Stromal cell of bone marrow (primary cell): ENCODE results near the gene NDUFS6.

Experiments
- DNase-seq: peaks from one replicate; pipeline ENCODE4 v3.0.0-alpha.2; 2012; ENCODE audit warnings: low read depth

The NDUFS6 gene

DNA sequence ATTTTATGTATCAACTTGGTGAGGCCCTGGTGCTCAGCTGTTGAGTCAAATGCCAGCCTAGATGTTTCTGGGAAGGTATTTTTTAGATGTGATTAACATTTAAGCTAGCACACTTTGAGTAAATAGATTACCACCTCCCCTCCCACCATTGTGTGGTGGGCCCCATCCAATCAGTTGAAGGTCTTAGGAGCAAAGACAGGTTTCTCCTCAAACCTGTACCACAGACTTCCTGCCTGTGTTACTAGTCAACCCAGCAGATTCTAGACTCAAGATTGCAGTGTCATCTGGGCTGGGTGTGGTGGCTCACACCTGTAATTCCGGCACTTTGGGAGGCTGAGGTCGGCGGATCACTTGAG lies 35.3 kb upstream of the NDUFS6 start:
- DNase-seq = no peak

DNA sequence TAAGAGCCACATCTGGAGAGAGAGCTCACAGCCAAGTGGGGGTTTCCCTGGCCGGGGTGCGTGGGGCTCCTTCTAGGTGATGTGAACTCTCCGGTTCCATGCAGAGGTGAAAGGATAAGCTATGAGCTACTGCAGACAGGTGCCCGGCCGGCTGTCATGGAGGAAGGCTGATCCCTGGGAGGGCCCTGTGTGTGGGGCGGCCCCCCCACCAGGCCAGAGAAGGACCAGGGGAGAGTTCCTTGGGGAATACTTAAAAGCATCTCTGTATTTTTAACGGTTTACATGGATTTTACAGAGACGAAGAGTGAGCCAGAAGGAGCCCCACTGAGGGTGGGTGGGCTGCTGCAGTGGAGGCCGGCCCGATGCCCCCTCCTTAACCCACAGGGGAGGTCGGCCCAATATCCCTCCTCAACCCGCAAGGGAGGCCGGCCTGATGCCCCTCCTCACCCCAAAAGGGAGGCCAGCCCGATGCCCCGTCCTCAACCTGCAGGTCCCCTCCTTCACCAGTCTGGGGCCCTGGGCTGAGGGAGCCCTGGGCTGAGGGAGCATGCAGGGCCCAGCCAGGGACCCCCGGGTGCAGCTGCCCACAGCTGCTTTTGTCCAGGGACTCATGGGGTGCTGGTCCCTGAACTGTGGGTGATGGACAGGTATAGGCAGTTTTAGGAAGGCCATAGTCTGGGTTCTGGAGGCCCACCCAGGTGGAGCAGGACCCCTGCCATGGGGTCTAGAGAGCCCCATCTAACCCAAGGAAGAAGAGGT lies 33.5 kb upstream of the NDUFS6 start:
- no peak for DNase-seq

DNA sequence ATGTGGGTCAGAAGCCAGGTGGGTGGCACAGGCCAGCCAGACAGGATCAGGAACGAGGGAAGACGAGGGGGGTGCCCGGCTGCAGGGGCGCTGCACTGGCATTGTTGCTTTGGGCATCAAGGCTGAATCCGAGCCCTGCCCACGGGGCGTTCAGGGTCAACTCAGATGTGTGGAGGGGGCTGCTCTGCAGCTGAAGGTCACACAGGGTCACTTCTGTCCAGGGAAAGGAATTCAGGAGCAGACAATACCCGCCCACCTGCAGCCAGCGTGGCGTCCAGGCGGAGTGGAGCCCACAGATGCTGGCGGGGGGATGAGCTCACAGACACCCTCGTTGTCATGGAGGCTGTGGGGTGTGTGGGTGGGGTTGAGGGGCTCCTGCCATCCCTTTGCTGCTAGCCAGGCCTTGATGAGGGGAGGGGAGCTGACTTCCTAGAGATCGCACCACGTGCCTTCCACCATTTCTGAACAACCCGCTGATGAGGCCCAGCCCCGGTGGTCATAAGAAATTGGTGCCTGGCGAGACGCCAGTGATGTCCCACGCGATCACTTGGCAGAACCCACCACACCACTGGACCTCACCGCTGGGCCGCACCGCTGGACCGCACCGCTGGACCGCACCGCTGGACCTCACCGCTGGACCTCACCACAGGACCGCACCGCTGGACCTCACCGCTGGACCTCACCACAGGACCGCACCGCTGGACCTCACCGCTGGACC lies 32.8 kb upstream of the NDUFS6 start:
- DNase-seq = no peak

DNA sequence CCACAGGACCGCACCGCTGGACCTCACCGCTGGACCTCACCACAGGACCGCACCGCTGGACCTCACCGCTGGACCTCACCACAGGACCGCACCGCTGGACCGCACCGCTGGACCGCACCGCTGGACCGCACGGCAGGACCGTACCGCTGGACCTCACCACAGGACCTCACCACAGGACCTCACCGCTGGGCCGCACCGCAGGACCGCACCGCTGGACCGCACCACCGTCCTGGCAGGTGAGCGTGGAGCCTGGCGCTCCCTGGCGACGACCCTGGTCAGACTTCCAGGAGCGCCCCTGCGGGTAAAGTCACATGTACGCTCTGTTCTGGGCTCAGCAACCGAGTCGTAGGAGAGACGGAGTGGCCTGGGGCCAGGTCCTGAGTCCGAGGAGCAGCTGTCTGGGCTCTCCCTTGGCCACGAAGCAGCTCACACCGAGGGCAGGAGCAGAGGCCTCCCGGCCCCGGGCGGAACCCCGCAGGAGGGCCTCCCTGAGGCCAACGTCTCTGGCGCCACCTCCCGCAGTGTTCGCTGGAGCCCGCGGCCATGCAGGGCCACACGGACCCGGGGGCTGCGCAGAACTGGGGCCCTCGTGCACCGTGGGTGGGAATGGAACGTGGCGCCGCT lies 32.1 kb upstream of the NDUFS6 start:
- no peak for DNase-seq

DNA sequence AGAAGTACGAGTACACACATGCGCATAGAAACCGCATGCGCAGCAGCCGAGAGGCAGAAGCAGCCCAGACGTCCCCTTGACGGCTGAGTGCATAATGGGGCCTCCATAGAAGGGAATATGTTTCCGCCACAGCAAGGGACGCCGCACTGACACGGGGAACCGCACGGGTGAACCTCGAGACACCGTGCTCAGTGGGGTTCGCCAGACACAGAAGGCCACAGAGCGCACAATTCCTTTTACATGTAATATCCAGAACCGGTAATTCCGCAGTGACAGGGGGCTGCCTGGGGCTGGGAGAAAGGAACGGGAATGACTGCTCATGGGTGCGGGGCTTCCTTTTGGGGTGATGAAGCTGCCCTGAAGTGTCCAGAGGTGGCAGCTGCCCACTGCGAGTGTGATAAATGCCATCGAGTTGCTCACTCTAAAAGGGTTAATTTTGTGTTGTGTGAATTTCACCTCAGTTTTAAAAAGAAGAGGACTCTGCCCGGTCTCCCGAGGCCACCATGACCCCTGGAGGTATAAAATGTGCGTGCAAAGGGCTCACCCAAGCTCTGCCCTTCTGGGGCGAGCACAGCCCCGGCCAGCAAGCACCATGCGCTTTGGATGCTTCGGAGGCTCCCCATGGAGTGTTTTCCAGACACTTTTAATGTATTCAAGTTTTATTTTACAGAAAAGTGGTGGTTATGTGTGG lies 31.3 kb upstream of the NDUFS6 start:
- no peak for DNase-seq

DNA sequence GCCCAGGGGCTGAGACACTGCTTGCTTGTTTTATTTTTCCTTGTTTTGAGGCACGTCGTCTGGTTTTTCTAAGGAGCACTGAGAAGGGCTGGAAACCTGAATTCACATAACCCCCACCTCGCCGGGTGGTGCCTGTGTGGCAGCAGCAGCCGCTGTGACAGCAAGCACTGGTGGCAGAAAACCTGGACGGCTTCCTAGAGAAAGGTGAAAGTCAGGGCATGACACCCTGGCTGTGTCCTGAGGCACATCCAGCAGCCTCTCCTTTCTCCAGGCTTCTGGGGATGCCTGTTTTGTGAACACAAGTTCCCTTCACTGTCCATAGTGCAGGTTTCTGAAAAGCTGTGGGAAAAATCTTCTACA lies 30.8 kb upstream of the NDUFS6 start:
- DNase-seq = no peak

DNA sequence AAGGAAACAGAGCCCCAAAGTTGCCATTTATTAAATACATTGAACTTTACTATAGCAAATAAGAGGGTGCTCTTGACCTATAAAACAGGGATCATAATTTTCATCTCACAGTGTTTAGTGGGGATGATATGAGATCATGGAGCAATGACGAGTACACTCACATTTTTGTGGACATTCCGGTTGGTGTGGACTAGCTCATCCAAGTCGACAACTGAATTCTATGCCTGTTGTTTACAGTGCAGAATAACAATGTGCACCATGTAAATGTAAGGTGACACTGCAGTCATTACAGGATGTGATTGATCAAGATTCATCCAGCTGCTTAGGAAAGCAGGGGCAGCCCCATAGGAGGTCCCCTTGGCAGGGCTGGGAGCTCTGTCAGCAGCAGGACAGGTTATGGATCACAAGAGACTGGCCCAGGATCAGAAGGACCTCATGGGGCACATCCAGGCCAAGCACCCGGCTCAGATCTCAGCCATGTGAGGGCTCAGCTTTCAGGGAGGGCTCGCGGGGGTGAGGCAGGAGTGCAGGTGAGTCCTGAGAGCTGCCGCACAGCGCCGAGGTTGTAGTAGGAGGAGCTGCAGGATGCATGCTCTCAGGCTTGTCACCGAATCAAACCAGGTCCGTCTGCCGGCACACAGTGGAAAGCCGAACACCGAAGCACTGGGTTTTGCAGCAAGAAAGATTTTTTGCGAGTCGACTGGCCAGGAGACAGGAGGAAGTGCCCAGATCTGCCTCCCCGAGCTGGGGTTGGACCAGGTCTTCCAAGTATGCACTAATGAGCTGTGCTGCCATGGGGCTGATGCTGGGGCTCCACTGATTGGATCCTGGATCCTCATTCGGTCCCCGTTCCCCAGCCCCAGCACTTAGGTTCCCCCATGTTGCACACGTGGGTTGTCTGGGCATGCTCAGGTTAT lies 29.8 kb upstream of the NDUFS6 start:
- no peak for DNase-seq

DNA sequence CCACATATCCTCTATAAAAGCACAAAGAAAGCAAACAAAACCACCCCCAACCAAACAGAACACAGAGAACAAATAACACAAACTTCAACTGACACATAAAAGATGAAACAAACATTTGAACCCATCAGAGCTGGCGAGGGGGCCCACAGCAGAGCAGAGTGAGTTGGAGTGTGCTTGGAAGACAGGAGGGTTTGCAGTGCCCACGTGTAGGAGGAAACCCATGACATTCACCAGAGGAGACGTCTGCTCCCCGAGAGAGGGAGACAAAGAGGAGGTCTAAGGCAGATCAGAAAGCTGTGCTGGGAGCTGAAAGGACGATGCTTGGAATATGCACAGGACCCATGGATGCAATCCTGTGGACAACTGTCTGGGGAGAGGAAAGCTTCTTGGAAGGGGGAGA lies 28.6 kb upstream of the NDUFS6 start:
- DNase-seq = no peak

DNA sequence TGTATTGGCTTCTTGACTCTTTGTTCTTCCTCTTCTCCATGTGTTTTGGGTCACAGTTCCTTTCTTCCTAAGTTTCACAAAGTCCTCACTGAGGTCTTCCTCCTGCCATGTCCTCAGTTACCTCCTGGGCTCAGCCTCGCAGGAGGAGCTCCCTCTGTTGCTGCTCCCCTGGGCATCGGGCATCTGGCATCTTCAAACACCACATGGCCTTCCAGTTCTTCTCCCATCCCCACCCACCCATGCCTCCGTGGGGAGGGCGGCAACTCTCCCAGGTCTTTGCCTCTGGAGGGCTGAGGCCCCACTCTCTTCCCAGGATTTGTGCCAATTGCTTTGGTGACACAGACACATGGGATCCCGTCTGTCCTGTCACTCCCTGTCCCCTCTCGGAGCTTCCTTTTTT lies 24.4 kb upstream of the NDUFS6 start:
- no peak for DNase-seq

DNA sequence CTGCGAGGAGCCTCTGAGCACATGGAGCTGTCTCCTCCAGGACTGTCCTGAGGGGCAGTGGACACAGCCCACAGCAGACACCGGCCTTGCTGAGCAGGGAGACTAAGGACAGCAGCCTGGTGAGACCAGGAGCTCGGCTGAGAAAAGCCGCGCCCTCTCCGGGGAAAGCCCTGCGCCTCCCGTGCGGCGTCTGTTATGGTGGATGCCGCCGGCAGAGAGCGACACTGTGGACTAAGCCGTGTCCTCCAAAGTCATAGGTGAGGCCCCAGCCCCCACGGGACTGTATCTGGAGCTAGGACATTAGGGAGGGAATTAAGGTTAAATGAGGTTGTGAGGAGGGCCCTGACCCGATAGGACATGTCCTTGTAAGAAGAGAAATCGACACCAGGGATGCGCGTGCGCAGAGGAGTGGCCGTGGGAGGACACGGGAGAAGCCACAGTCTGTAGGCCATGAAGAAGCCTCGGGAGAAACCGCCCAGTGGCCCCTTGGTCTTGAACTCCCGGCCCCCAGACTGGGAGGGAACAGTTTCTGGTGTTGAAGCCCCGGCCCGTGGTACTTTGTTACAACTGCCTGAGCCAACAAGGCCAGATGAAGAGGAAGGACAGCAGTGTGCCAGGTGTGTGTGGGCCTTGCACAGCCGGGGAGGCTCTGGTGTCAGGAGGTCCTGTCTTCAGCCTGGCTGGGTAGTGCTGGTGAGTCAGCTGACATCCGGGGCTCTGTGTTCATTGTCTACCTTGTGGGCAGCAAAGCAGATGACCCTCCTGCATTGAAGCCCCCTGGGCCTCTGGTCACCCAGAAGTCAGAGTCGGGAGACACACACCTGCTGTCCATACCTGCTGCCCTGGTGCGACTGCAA lies 23.7 kb upstream of the NDUFS6 start:
- DNase-seq = no peak

DNA sequence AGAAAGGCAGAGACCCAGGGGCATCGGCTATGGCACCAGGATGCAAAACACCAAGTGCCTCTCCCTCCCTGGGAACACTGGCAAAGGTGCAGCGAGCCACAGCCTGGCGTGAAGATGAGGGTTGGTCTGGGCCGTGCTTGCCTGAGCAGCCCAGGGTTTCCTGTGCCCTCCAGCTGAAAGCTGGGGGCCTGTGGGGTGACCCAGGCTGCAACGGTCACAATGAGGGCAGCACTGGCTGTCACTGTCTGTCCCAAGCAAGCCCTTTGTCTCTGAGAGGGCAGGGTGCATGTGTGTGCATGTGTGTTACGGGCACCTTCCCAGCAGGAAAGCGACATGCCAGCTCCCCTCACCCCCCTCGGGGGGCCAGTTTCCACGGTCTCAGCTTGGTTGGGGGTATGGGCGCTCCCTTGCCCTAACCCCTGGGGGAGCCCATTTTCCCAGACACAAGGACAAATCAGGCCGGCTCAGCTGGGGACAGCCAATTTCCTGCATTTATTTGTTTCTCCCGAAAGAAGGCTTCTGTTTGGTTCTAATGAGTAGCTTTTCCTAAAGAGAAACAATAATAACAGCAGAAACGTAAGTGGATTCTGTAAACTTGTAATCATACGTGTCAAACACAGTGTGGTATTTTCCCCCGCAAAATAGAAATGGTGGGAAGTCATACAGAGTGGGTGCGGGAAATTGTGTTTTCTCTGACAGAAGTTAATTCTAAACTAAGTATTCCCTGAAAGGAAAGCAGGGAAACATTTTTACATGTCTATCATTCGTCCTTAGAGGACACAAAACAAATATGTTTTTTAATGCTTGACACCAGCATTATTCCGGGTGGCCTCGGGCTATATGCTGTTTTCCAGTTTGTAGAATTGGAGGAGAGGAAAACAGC lies 22.8 kb upstream of the NDUFS6 start:
- DNase-seq = no peak

DNA sequence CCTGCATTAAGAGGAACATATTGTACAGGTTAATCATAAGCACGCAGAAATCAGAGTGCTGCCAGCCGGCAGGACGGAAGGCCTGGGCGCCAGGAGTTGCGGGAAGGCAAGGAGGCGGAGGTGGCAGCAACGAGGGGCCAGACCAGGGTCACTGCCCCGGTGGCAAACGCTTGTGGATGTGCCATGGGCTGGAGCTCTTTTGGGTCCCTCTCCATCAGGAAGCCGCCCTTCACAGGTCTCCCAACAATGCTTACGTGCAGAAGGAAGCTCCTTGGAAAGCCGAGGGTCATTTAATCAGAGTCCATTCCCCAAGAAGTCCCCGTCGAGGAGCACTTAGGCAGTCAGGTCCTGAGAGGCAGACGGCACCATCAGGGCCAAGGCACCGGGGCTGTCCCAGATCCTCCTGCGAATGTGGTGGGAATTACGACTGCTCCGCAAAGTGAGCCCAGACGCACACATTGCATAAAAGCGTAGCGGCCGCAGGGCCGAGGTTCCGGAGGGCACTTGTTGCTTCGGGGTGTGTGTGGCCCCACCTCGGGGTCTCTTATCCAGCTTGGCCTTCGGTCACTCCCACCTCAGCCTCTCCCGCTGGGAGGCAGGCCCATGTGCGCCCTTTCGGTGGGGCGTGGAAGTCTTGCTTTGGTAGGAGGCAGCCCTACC lies 22.1 kb upstream of the NDUFS6 start:
- DNase-seq = no peak

DNA sequence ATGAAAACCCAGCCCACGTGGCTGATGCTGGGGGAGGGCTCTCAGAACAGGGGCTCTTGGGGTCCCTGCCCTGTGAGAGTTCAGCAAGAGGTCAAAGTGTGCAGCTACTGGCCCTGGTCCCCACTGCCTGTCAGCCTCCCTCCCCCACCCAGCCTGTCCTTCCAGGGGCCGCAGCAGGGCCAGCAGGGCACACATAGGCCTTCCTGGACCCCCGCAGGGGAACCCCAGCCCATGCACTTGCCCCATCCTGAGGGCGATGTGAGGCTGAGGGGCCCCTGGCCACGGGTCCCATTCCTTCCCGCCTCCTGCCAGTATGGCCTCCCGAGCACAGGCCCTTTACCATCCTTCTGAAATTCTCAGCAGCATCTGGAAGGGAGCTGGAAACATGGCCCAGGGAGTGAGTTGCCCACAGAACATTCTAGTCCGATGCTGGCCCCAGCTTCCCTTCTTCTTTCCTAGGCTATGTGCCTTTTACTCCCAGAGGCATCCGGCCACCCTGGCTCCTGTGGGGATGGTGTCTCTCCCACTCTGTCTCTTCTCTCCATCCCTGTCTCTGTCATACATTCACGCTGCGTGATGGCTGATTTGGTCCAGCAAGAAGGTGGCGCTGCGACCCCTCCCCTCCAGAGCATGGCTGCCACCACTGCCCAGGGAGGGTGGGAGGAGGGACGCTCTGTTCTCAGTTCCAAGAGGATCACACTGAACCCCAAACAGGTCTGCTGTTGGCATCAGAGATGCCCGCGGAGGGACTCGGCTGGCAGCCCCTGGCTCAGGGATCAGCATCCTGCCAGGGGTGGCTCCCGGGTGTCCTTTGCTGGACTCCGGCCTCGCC lies 21.2 kb upstream of the NDUFS6 start:
- no peak for DNase-seq

DNA sequence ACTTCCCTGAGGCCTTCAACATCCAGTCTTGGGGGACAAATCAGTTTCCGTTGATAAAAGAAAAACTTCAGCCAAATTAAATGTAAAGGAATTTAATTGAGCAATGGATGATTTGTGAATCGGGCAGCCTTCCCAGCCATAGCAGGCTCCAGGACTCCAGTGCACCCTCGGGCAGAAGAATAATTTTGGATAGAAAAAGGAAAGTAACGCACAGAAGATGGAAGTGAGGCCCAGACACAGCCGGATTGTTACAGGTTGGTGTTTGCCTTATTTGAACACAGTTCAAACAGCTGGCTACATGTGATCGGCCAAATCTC lies 20.6 kb upstream of the NDUFS6 start:
- no peak for DNase-seq

DNA sequence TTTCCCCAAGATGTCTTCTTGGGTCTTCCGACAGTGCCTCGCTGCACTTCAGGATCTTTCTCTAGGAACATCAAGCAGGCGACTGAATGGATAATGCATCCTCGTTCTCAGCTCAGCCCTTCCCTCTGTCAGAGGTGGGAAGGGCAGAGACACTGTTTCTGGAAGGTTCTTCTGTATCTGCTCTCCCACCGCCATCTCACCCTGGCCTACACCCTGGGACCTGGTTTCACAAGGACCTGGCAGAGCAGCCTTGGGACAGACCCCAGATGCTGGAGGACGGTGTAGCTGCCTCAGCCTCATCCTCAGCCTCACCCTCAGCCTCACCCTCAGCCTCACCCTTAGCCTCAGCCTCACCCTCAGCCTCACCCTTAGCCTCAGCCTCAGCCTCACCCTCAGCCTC lies 20.1 kb upstream of the NDUFS6 start:
- DNase-seq = no peak

DNA sequence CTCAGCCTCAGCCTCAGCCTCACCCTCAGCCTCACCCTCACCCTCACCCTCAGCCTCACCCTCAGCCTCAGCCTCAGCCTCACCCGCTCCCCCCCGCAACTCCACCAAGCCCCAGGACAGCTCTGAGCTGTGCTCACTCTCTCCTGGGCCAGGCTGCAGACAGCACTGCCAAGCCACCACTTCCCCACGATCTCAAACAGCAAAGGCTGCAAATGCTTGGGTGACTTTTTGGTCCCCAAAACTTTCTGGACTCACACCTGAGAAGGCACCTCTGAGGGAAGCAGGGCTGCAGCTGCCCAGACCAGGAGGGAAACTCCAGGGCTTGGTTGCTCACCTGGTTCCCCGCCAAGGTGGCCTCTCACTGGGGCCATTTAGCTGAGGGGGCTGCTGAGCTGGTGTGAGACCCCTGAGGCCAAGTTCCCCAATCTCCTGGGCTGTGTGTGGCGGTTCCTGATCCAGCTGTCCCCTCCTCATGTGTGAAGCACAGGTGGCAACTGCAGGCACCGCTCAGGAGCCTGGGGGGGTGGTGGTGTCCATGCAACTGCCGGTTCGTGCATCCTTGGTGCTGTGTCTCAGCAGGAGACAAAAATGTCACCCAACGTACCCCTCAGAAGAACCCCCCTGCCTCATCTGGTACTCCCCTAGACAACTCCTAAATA lies 19.4 kb upstream of the NDUFS6 start:
- no peak for DNase-seq

DNA sequence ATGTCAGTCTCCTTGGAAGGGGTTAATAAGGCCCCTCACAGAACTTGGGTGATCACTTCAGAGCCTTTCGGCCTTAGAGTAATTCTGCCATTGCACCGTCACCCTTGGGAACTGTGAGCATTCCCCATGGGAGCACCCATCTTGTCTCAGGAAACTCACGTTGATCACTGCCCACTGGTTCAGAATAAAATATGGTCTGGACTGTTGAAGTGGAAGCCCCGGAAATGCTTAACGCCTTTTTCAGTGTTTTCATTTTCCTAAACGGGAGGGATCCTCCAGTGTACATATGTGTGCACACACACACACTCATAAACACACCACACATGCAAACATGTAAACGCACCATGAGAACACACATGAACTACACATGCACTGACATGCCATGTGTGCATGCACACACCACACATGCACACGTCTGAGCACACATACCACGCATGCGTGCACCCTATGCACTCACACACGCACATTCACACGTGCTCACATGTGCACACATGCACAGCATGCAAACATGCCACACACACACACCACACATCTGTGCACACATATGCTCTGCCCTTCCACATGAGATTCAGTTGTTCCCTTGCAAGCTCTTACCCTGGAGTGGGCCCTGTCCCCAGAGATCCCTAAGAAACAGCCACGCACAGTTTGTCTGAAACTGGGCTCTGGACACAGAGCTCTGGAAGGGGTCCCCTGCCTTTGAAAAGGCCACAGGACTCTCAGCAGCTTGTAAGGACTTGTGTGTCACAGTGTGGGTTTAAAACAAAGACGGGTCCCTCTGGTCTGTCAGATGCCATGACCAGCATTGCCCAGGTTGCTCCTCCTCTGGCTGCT lies 18.6 kb upstream of the NDUFS6 start:
- DNase-seq = no peak
